Hypothalamus (tissue), 51 donors: Measurements from ENCODE around the gene GARNL3.
A peak's percentile ranks its signal among the peaks of the same experiment; 100 is the strongest.

Source experiments
- DNase-seq, 51 donors: peaks; one replicate each; lab custom pipeline; 2025; lab: John Stamatoyannopoulos, UW

GARNL3 gene

DNA sequence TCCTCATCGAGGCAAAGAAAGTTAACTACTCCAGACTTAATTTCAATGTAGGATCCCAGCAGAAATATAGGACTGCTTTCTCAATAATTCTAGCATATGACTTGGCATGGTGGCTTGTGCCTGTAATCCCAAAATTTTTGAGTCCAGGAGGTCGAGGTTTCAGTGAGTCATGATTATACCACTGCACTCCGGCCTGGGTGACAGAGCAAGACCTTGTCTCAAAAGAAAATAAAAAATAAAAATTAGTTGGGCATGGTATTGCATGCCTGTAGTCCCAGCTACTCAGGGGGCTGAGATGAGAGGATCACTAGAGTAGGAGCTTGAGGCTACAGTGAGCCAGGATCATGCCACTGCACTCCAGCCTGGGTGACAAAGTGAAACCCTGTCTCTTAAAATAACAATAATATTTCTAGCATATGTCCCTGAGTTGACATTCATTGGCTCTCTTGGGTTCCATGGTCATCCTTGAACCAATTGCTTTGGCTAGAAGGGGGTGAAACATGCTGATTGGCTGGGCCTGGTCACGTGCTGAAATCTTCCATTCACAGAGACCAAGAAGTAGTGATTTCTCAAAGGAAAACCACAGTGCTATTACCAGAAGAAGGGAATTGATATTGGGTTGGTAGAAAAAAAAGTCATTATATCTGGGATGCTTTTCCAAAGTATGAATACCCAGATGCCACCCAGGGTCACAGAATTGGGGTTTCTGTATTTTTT, 31.6 kb upstream of the GARNL3 start:
- DNase-seq: no peak

DNA sequence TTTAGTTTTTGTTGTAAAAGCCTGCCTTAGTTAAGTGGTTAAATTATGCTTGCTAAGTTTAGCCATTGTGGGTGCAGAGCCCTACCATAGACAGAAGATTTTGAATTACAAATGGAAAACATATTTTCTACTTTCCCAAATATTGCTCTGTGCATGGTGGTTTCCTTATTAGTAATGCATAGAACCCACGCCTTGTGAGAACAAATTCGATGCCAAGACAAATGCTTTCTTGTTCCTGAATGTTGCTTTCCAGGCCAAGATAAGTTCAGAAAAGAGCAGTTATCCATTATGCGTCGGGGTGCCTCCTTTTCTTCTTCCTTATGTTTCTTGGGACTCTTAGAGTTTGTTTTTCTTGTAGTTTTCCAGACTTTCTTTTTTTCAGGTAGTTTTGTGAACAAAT, 31.0 kb upstream of the GARNL3 start:
- no peak for DNase-seq

DNA sequence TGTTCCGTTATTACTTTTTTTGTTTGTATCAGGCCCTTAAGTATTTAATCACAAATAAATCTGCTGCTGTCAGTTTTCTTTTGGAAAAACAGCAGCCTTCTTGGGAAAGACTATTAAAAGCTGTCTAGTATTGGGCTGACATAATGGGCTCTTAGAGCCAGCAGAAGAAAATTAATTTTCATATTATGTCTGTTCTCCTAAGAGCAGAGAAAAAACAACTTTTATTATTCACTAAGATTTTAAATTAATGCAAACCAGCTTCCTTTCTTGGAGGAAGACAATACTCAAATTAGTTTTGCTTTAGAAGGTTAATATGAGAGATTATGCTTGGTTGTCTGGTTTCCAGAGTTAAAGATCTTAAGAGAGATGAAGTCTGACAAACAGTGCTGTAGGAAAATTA, 30.6 kb upstream of the GARNL3 start:
- no peak for DNase-seq

DNA sequence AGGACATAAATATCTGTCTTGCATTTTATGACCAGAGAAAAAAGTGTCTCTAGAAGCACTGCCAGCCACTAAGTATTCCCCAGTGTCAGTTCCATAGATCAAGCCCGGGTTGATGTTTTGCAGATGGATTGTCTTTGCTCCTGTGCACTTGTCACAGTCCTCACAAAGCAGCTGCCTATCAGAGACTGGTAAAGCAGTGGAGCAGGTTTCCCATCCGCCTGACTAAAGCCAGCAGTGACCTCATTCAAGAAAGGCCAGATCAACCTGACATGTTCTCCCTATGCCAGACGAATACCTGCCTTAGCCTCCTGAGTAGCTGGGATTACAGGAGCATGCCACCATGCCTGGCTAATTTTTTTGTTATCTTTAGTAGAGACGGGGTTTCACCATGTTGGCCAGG, 26.8 kb upstream of the GARNL3 start:
- DNase-seq: no peak

- DNase-seq: no peak
Observed at GRCh38 chr9:127241354-127241753, 23.2 kb upstream of the GARNL3 start.

GRCh38 chr9:127244609-127245601, 19.7 kb upstream of the GARNL3 start:
- peak in 50 of 51 donors; percentile 33 to 99 (median 95) for DNase-seq

GRCh38 chr9:127245637-127246164, 18.9 kb upstream of the GARNL3 start:
- DNase-seq: no peak

DNA sequence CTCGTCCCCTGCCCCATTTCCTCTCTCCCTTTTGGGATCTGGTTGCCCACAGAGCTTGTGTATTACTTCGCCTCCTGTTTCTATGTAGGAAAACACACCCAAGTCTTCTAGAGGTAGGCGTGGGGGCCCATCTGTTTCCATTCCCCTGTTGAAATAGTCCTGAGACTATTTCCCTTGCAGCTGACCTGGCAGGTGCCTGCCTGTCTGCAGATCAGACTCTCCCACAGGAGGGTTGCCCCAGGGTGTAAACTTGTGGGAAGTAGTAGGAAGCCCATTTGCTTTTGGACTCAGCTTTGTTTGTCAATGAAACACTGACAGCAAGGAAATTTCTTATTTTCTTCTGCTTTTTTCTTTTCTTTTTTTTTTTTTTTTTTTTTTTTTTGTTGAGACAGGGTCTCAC, 16.3 kb upstream of the GARNL3 start:
- DNase-seq: no peak

DNA sequence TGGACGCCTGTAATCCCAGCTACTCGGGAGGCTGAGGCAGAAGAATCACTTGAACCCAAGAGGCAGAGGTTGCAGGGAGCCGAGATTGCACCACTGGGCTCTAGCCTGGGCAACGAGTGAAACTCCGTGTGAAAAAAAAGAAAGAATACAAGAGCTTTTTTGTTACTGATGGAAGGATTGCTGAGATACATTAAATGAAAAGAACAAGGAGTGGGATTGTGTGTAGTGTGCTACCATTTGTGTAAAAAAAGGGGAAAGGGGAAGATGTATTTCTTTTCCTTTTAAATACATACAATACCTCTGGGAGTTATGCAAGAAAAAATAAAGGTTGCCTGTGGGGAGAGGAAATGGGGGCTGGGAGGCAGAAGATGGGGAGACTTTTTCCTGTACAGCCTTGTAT, 14.7 kb upstream of the GARNL3 start:
- no peak for DNase-seq

GRCh38 chr9:127250896-127251391, 13.6 kb upstream of the GARNL3 start:
- DNase-seq: no peak

- DNase-seq: no peak
Observed at GRCh38 chr9:127252410-127253318, 11.9 kb upstream of the GARNL3 start.

DNA sequence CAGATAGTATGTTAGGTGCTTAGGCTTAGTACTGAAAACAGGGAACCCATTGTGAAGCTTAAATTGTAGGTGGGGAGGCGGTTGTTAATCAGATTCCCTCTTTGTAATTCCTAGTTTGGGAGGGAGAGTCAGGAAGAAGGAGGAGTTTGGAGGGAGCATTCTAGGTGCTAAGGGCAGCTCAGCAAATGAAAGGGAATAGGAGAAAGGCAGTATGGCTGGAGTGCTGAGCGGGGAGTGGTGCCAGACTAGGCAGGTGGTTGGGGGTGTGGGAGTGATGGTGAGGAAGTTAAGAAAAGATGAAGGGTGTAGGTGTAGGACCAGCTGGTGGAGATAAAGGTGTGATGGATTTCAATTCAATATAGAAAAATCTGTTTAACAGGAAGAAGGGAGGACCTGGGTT, 11.1 kb upstream of the GARNL3 start:
- no peak for DNase-seq

DNA sequence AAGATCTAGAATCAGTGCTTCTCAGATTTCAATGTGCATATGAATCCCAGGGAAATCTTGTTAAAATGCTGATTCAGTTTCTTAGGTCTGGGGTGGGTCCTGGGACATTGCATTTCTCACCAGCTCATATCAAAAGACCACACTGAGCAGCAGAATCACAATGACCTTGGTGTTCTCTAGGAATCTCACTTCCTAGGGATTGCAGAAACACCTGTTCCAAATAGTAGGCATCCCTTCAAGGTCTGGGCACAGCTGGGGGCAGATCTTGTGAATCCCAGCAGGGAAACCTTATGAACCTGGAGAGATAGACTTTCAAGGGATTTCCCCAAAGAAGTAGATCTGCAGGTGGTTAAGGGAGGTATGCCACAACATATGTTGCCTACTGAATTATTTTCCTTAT, 8.9 kb upstream of the GARNL3 start:
- DNase-seq: no peak

DNA sequence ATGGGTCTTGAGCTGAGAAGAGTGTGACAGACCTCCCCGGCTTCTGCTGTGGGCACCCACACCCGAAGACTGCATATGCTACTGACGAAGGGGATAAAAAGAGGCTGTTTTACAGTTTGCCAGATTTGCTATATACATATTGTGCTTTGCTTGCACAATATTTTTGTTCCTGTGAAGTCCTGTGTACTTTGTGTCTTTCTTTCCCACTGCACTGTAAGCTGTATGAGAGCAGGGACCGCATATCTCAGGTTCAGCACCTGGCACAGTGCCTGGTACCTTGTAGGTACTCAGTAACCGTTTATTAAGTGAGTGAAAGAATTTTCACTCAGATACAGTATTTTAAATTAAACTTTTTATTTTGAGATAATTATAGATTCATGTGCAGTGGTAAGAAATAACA, 8.2 kb upstream of the GARNL3 start:
- DNase-seq: no peak

DNA sequence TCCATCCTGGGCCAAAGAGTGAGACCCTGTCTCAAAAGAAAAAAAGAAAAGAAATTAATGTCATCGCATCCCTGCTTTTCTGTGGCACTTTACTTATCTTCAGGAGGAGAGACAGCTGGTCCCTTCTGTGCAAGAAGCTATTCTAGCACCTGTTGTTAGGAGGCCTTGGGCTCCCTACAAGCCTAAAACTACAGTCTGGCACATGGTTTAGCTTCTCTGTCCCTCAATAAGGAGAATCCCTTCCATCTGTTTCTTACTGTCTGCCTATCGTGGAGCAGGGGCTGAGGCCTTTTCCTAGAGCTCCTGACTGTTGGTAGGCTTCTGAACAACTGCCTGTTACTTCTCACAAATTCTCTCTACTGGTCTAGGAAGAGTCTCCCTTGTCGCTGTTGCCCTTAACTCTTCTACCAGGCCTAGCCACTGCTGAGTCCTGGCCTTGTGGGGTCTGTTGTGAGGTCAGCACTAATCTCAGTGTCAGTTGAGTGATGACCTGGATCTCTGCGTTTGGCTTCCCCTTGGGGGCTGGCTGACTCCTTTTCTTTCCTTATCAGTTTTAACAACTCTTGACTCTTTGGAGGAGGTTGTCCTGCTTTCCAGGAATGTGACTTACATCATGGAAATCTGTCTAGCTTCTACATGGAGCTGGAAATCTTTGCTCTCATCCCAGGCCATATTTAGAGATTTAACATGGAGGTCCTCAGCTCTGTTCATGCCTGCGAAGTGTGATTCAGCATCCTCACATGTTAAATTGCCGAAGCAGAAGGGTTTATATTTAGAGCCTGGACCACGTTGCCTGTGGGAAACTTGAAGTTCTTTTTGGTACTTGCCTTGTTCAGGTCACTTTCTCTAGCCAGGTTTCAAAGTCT, 5.7 kb upstream of the GARNL3 start:
- no peak for DNase-seq

DNA sequence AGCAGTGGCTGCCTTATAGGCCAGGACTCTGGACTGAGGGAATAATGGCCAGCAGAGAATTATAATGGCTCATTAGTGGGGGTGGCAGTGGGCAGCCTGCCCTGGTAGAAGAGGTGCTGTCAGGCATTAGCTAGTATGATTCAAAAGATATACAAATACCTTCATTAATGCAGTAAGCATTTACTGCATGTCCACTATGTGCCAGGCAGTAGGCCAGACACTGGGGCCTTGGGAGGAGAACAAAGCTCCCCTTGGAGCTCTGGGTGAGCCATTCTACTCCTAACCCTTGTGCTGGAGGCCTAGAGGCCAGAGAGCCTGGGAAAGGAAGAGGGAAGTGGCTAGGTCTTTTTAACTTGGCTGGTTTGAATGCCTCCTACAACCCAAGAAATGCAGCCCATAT, 2.0 kb upstream of the GARNL3 start:
- DNase-seq: peak in 17 of 51 donors; percentile 9 to 59 (median 28)

DNA sequence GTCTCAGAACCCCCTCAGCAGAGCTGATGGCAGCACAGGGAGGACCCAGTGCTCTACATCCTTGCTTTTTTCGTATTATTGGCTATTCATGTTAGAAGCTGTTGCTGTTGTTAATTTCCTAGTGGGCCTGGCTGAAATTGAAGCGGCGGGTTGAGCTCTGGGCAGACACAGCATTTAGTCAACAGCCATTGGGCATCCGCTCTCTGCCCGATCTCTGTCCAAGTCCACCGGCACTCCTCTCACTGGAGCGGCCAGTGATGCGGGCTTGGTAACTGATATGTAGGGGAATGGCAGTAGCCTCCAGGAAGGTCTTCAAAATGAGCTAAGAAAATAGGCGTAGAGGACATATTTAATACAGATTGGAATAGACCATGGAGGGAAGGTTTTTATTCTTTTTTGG, 1.3 kb upstream of the GARNL3 start:
- peak in 12 of 51 donors; percentile 9 to 70 (median 18) for DNase-seq

DNA sequence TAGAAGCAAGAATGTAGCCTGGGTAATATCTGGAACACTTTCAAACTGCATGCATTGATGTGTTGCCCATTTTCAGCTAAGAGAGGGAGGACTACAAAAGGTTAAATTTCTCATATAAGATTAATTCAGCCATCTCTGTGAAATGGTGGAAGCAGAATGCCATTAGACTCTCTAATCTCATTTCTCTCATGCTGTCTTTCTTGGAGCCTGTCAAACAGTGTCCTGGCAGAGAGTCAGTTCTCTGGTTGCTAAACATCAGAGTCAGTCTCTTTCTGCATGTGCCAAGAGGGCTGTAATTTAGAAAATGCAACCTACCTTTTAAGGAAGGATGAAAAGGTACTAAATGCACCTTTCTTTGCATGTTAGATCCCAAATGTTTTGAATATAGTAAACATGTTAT, 910 bp upstream of the GARNL3 start:
- peak in 5 of 51 donors; percentile 13 to 70 (median 28) for DNase-seq
